Caco-2 (cell line): ENCODE results near the gene ELN. TPM values are rescaled to one million over a fixed set of nuclear protein-coding genes. Genes with fewer than 3 reads are reported as not detected.

ENCODE experiments used
- BruUV-seq: library from RNA; stranded (reverse); fragments of 400-500 nt; replicated peaks from 2 replicates; lab custom pipeline; 2021; lab: Mats Ljungman, UMichigan
- CTCF ChIA-PET: fragments of 300-600 bp; sonication (Branson Sonifier 250); formaldehyde crosslinking; loops from one replicate; lab custom pipeline; 2022; ENCODE audit warnings: antibody characterized with exemption; lab: Charles Lee
- POLR2A ChIA-PET: fragments of 300-600 bp; sonication (Branson Sonifier 250); formaldehyde crosslinking; loops from one replicate; lab custom pipeline; 2022; ENCODE audit warnings: antibody characterized with exemption; lab: Charles Lee
- DNase-seq, 2 experiments: peaks; one replicate each; pipeline versions ENCODE4 v3.0.0 to v3.0.0-alpha.2; 2020 to 2022
- H3K27me3 ChIP-seq: replicated peaks from 2 replicates; pipeline ENCODE4 v1.6.0; 2011; ENCODE audit warnings: low read length; ENCODE audit not compliant: control insufficient read depth, insufficient read depth
- H3K36me3 ChIP-seq: 2 replicates; pipeline ENCODE4 v1.5.1; 2011; ENCODE audit warnings: low read length; ENCODE audit not compliant: control insufficient read depth, insufficient read depth
- H3K4me1 ChIP-seq: fragments of 250-450 bp; sonication (Bioruptor Pico); 2 replicates; pipeline ENCODE4 v1.5.1; 2020; ENCODE audit warnings: mild to moderate bottlenecking
- H3K4me3 ChIP-seq: 2 replicates; pipeline ENCODE4 v1.5.1; 2011; ENCODE audit warnings: low read depth, mild to moderate bottlenecking, control low read depth, low read length
- H3K9me3 ChIP-seq: fragments of 250-450 bp; sonication (Bioruptor Pico); 2 replicates; pipeline ENCODE4 v1.5.1; 2020; ENCODE audit warnings: mild to moderate bottlenecking, moderate library complexity
- H3K27ac Mint-ChIP-seq: one replicate; pipeline ENCODE4 v1.8.0; 2022; ENCODE audit warnings: mixed read lengths; ENCODE audit not compliant: unreplicated experiment
- H3K27me3 Mint-ChIP-seq: one replicate; pipeline ENCODE4 v1.8.0; 2022; ENCODE audit warnings: mixed read lengths; ENCODE audit not compliant: insufficient read depth, unreplicated experiment
- H3K36me3 Mint-ChIP-seq: one replicate; pipeline ENCODE4 v1.8.0; 2022; ENCODE audit warnings: mild to moderate bottlenecking, mixed read lengths; ENCODE audit not compliant: insufficient read depth, unreplicated experiment
- H3K4me1 Mint-ChIP-seq: one replicate; pipeline ENCODE4 v1.8.0; 2022; ENCODE audit warnings: low read depth, mixed read lengths; ENCODE audit not compliant: unreplicated experiment
- H3K4me3 Mint-ChIP-seq: one replicate; pipeline ENCODE4 v1.8.0; 2022; ENCODE audit warnings: mild to moderate bottlenecking, moderate library complexity, mixed read lengths; ENCODE audit not compliant: unreplicated experiment
- H3K9me3 Mint-ChIP-seq: one replicate; pipeline ENCODE4 v1.8.0; 2022; ENCODE audit warnings: mixed read lengths; ENCODE audit not compliant: unreplicated experiment
- intact Hi-C: fragments of 100-400 bp; cut with micrococcal nuclease; formaldehyde crosslinking; loops from one replicate; pipeline ENCODE4 v1.10.0; 2022; ENCODE audit not compliant: unreplicated experiment
- total RNA-seq: library from RNA; stranded (reverse); gene quantifications from 2 replicates; pipeline ENCODE4 v1.2.3, GENCODE V29; 2022
- TF ChIP-seq, protein P1 (sequence below), 2 experiments: fragments of 200-600 bp in 1 of 2; IDR thresholded peaks; 1 replicate in 1 of 2; 2 replicates in 1 of 2; pipeline versions ENCODE4 v1.5.1 to v1.8.0; 2011 to 2022; ENCODE audit warnings: antibody characterized with exemption in 1 of 2, control low read depth in 1 of 2, inconsistent platforms in 1 of 2, low read depth in 1 of 2, low read length in 1 of 2, mild to moderate bottlenecking in 1 of 2, moderate library complexity in 1 of 2; ENCODE audit not compliant: insufficient read depth in 1 of 2, severe bottlenecking in 1 of 2, unreplicated experiment in 1 of 2

Gene ELN
- total RNA-seq, 1 experiment from 2014 or later = not detected

DNA sequence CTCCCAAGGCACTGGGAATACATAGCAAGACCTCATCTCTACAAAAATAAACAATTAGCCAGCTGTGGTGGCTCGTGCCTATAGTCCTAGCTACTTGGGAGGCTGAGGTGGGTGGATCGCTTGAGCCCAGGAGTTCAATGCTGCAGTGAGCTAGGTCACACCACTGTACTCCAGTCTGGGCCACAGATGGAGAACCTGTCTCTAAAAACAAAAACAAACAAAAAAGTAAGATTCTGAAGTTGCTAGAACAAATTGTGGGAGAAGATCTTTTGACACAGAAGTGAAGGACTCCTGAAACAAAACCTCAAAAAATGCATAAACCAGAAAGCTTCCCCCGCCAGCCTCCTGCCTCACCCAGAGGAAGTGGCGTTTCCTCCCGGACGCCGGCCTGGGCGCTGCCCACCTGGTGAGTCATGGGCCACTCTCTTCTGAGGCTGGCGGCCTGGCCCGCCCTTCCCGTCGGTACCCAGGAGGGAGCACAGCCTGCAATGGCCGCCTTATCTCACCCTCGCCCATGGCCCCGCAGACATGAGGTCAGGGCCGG lies 25.4 kb upstream of the ELN start:
- Mint-ChIP-seq H3K9me3 (no peaks in the 10 kb centered on the region), H3K27me3 (peaks cover 3% of the 10 kb centered on the region), H3K36me3 (no peaks in the 10 kb centered on the region), H3K27ac (no peak overlapping the region), H3K4me3 (no peak overlapping the region), H3K4me1 (no peaks in the 10 kb centered on the region)
- POLR2A ChIA-PET = no interaction called here
- Histone ChIP-seq H3K9me3 (no peaks in the 10 kb centered on the region), H3K4me3 (no peak overlapping the region), H3K4me1 (no peaks in the 10 kb centered on the region), H3K27me3 (no peaks in the 10 kb centered on the region), H3K36me3 (no peaks in the 10 kb centered on the region)
- intact Hi-C loops = no loop called here
- TF ChIP-seq, protein P1, sequence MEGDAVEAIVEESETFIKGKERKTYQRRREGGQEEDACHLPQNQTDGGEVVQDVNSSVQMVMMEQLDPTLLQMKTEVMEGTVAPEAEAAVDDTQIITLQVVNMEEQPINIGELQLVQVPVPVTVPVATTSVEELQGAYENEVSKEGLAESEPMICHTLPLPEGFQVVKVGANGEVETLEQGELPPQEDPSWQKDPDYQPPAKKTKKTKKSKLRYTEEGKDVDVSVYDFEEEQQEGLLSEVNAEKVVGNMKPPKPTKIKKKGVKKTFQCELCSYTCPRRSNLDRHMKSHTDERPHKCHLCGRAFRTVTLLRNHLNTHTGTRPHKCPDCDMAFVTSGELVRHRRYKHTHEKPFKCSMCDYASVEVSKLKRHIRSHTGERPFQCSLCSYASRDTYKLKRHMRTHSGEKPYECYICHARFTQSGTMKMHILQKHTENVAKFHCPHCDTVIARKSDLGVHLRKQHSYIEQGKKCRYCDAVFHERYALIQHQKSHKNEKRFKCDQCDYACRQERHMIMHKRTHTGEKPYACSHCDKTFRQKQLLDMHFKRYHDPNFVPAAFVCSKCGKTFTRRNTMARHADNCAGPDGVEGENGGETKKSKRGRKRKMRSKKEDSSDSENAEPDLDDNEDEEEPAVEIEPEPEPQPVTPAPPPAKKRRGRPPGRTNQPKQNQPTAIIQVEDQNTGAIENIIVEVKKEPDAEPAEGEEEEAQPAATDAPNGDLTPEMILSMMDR (IDR thresholded peaks at IDR 0.05; ENCODE audit: insufficient read depth in 1 of 2, low read depth in 1 of 2, low read length in 1 of 2, severe bottlenecking in 1 of 2, unreplicated experiment in 1 of 2) = no peak
- CTCF ChIA-PET = no interaction called here
- no peak for DNase-seq
- BruUV-seq = no TSS peak

DNA sequence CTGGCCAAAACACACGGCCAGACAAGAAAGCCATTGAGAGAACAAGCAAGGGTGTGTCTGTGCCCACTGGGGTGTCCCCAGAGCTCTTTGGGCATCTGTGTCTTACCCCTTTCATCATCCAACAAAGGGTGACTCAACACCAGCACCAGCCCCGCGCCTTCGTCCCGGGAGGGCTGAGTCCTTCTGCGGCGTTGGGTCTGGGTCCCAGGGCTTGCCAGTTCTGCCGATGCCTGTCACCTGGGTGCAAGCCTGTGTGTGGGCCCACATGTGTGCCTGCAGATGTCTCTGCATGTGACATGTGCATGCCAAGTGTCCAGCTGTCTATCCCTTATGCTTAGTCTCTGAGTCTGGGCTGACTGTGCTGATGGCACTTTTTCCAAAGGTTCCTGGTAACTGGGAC lies 24.4 kb upstream of the ELN start:
- Mint-ChIP-seq H3K4me3 (no peak overlapping the region), H3K36me3 (no peaks in the 10 kb centered on the region), H3K27ac (no peak overlapping the region), H3K9me3 (no peaks in the 10 kb centered on the region), H3K4me1 (no peaks in the 10 kb centered on the region), H3K27me3 (peaks cover 5% of the 10 kb centered on the region)
- Histone ChIP-seq H3K9me3 (no peaks in the 10 kb centered on the region), H3K36me3 (no peaks in the 10 kb centered on the region), H3K4me3 (no peak overlapping the region), H3K4me1 (no peaks in the 10 kb centered on the region), H3K27me3 (no peaks in the 10 kb centered on the region)
- TF ChIP-seq, protein P1 (IDR thresholded peaks at IDR 0.05; ENCODE audit: insufficient read depth in 1 of 2, low read depth in 1 of 2, low read length in 1 of 2, severe bottlenecking in 1 of 2, unreplicated experiment in 1 of 2) = no peak
- no peak for DNase-seq
- ChIA-PET CTCF (no interaction called here), POLR2A (no interaction called here)
- BruUV-seq = no TSS peak
- intact Hi-C loops = no loop called here

DNA sequence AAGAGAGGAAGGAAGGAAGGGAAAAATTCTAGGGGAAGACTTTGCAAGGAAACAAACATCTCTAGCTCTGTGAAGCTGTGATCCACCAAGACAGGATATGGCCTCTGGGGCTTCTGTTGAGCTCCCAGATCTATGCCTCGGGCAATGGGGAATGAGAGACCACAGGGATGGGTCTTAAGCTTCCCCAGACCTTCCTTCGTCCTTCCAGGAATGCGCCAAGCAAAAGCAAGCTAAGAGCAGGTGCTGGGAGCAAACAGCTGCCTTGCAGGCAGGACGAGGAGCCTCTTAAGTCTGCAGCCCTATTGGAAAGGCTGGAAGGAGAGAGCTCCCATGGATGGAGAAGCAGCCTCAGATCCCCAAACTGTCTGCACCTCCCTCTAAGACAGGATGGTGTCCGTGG lies 21.9 kb upstream of the ELN start:
- Mint-ChIP-seq H3K27me3 (peaks cover 7% of the 10 kb centered on the region), H3K27ac (no peak overlapping the region), H3K36me3 (no peaks in the 10 kb centered on the region), H3K4me3 (no peak overlapping the region), H3K4me1 (no peaks in the 10 kb centered on the region), H3K9me3 (no peaks in the 10 kb centered on the region)
- Histone ChIP-seq H3K4me1 (no peaks in the 10 kb centered on the region), H3K4me3 (no peak overlapping the region), H3K36me3 (no peaks in the 10 kb centered on the region), H3K27me3 (no peaks in the 10 kb centered on the region), H3K9me3 (no peaks in the 10 kb centered on the region)
- TF ChIP-seq, protein P1 (IDR thresholded peaks at IDR 0.05; ENCODE audit: insufficient read depth in 1 of 2, low read depth in 1 of 2, low read length in 1 of 2, severe bottlenecking in 1 of 2, unreplicated experiment in 1 of 2) = no peak
- no TSS peak for BruUV-seq
- CTCF ChIA-PET = interaction anchor here (0.6 to 1.4 kb wide), 4 partner anchors 21 to 587 kb away, joined by 3 to 7 read pairs (median 3); no protein-coding TSS in a partner anchor
- intact Hi-C loops = no loop called here
- no peak for DNase-seq
- POLR2A ChIA-PET = no interaction called here
